T-helper 22 cell (primary cell): Measurements from ENCODE around the gene GOLGA1.
"Not testable (repeated sequence)": the region's sequence is repeated elsewhere in the genome, so short reads cannot be mapped to it uniquely, and the experiment has no call there.

Source experiments
- DNase-seq: peaks from one replicate; pipeline ENCODE4 v3.0.0-alpha.2; 2020; ENCODE audit warnings: low read depth

Gene GOLGA1

GRCh38 chr9:124858330-124859046, 82.4 kb downstream of the GOLGA1 start:
- DNase-seq: no peak

- no peak for DNase-seq
These were observed 83.2 kb downstream of the GOLGA1 start for GRCh38 chr9:124857533-124858162.

- DNase-seq: no peak
These were observed 84.7 kb downstream of the GOLGA1 start for GRCh38 chr9:124855944-124856765.

- no peak for DNase-seq
These were observed 85.3 kb downstream of the GOLGA1 start for GRCh38 chr9:124855566-124855943.

GRCh38 chr9:124854822-124855221, 86.1 kb downstream of the GOLGA1 start:
- no peak for DNase-seq

GRCh38 chr9:124854161-124854560, 86.7 kb downstream of the GOLGA1 start:
- no peak for DNase-seq

GRCh38 chr9:124853605-124854143, 87.2 kb downstream of the GOLGA1 start:
- DNase-seq: no peak

GRCh38 chr9:124852829-124853531, 87.9 kb downstream of the GOLGA1 start, which contains the start of gene WDR38:
WDR38 (plus strand) TSS chr9:124853460; CDS start chr9:124853532, 72 bp downstream.
- DNase-seq: peak; percentile 80

GRCh38 chr9:124852121-124852828, 88.6 kb downstream of the GOLGA1 start:
- DNase-seq: no peak

GRCh38 chr9:124849801-124850200, 91.1 kb downstream of the GOLGA1 start:
- DNase-seq: no peak

GRCh38 chr9:124846969-124847368, 93.9 kb downstream of the GOLGA1 start:
- no peak for DNase-seq

- not testable (repeated sequence) for DNase-seq
These were observed 94.4 kb downstream of the GOLGA1 start for GRCh38 chr9:124846467-124846866.

- no peak for DNase-seq
These were observed 96.6 kb downstream of the GOLGA1 start for GRCh38 chr9:124844291-124844690.

GRCh38 chr9:124843456-124844034, 97.3 kb downstream of the GOLGA1 start:
- no peak for DNase-seq

- no peak for DNase-seq
These were observed 99.6 kb downstream of the GOLGA1 start for GRCh38 chr9:124841075-124841821.

GRCh38 chr9:124840300-124840833, 100.5 kb downstream of the GOLGA1 start:
- DNase-seq: no peak

- no peak for DNase-seq
These were observed 101.1 kb downstream of the GOLGA1 start for GRCh38 chr9:124839612-124840299.

GRCh38 chr9:124838567-124839275, 102.2 kb downstream of the GOLGA1 start:
- DNase-seq: not testable (repeated sequence)

- DNase-seq: not testable (repeated sequence)
These were observed 102.8 kb downstream of the GOLGA1 start for GRCh38 chr9:124838132-124838531.
